ENCODE data around the gene MTMR12.
A peak's percentile ranks its signal among the peaks of the same experiment; 100 is the strongest.

MTMR12 gene

DNA sequence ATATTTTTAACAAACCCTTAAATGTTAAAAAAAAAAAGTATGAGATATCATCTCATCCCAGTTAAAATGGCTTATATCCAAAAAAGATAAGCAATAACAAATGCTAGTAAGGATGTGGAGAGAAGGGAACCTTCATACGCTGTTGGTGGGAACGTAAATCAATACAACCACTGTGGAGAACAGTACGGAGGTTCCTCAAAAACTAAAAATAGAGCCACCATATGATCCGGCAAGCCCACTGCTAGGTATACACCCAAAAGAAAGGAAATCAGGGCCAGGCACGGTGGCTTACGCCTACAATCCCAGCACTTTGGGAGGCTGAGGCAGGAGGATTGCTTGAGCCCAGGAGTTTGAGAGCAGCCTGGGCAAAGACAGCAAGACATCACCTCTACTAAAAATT lies 3.0 kb downstream of the MTMR12 start:
- no peak overlapping the region for H3K4me3 ChIP-seq (replicated peaks; ENCODE audit: low read depth, low read length)
- TF ChIP-seq CTCF (IDR thresholded peaks at IDR 0.05; ENCODE audit: low read length, missing control alignments): no peak
- DNase-seq (ENCODE audit: low read depth): no peak

GRCh38 chr5:32308946-32309345 lies 3.8 kb downstream of the MTMR12 start:
- DNase-seq (ENCODE audit: low read depth): no peak
- H3K4me3 ChIP-seq (replicated peaks; ENCODE audit: low read depth, low read length): no peak overlapping the region
- TF ChIP-seq CTCF (IDR thresholded peaks at IDR 0.05; ENCODE audit: low read length, missing control alignments): no peak

DNA sequence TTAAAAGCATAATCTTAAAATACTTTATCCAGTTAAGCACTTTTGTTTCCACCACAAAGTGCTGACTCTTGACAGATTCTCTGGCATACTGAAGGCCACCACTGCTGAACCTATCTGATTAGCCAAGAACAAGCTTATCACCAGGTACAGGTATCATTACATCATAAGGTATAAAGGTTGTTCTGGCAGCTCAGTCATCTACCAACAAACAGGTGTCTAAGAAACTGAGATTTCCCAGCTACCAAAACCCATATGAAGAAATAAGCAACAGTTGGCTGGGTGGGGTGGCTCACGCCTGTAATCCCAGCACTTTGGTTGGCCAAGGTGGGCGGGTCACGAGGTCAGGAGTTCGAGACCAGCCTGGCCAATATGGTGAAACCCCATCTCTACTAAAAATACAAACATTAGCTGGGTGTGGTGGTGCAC lies 5.0 kb downstream of the MTMR12 start:
- TF ChIP-seq CTCF (IDR thresholded peaks at IDR 0.05; ENCODE audit: low read length, missing control alignments): no peak

DNA sequence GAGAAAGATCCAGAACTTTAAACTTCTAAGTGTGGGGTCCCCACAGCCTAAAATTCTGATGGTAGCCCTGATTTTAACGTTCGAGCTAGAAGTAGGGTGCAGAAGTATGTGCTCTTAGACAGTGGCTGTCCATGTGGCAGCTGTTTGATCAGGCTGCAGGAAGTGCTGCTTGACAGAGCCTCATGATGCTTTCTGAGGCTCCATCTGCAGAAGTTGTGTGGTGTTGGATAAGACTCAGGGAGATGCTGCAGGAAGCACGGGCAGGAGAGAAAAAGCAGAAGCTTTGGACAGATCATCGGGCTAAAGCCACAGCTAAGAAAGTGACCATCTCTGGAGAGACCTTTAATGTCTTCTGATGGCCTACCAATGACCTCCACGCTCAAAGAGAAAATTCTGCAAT lies 8.1 kb downstream of the MTMR12 start:
- H3K4me3 ChIP-seq (replicated peaks; ENCODE audit: low read depth, low read length): no peak overlapping the region
- no peak for TF ChIP-seq CTCF (IDR thresholded peaks at IDR 0.05; ENCODE audit: low read length, missing control alignments)
- DNase-seq (ENCODE audit: low read depth): no peak

More for the DNA sequence above, 5.0 kb downstream of the MTMR12 start:
- no peak overlapping the region for H3K4me3 ChIP-seq (replicated peaks; ENCODE audit: low read depth, low read length)
- no peak for DNase-seq (ENCODE audit: low read depth)

GRCh38 chr5:32303755-32304120 lies 9.0 kb downstream of the MTMR12 start:
- DNase-seq (ENCODE audit: low read depth): no peak
- TF ChIP-seq CTCF (IDR thresholded peaks at IDR 0.05; ENCODE audit: low read length, missing control alignments): no peak
- H3K4me3 ChIP-seq (replicated peaks; ENCODE audit: low read depth, low read length): no peak overlapping the region

DNA sequence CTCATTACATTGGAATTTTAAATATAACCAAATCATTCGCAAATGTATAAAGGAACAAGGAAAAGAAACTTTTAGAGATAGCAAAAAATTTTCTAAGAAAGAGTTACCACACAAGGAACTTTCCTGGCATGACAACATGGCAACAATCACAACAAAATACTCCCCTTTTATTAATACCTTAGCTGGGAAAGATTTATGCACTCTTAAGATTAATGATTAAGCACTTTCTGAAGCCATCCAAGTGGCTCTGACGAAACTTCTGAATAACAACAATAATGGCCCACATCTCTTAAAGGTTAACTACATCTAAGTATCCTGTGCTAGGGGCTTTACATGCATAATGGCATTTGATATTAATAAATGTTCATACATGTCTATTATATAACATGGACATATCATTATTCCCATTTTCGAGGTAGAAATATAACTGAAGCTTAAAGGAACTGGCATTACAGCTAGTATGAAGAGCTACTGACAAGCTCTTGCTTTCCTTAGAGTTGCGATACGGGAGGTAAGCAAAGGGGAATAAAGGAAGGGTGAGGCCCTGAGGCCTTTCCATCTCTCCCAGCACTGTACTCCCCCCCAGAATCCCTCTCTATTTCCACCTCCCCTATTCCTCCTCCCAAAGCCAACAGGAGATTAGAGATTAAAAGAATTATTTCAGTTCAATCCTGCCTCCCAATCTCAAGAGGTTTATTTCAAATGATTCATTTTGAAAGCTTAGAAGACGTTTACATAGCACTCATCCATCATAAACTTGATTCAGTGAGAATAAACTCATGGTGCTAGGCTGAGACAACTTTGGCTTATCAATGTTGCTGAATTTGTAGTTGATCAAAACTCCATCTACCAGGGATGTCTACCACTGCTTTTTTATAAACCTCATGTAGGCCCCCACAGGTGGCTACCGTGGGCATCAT lies 9.6 kb downstream of the MTMR12 start:
- TF ChIP-seq CTCF (IDR thresholded peaks at IDR 0.05; ENCODE audit: low read length, missing control alignments): no peak
- peak; percentile 11 for DNase-seq (ENCODE audit: low read depth)
- H3K4me3 ChIP-seq (replicated peaks; ENCODE audit: low read depth, low read length): no peak overlapping the region

DNA sequence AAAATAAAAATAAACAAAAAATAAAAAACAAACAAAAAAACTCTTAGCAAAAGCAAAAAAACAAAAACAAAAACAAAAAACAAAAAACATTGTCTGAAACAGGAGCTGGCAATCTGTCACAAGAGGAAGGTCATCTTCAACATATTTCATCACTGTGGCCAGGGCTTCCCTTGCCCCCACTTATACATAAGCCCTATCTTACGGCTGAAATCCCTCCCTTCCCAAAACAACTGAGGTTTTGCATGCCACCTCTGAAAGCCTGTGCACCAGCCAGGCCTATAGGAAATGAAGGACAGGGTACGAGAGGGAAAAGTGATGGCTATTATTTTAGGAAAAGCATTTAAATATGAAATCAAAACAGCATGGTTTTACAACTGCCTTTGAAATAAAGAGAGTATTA lies 10.8 kb downstream of the MTMR12 start:
- no peak overlapping the region for H3K4me3 ChIP-seq (replicated peaks; ENCODE audit: low read depth, low read length)
- TF ChIP-seq CTCF (IDR thresholded peaks at IDR 0.05; ENCODE audit: low read length, missing control alignments): no peak
- no peak for DNase-seq (ENCODE audit: low read depth)

Data from fibroblast of pulmonary artery (primary cell).